HepG2 (cell line): ENCODE results near the gene SLC28A1. TPM values are rescaled to one million over a fixed set of nuclear protein-coding genes. Genes with fewer than 3 reads are reported as not detected.

Experiments
- CC2D1A ChIP-seq: sonication (generic); formaldehyde crosslinking; IDR thresholded peaks from 2 replicates; pipeline ENCODE4 v1.8.1; 2023; ENCODE audit warnings: mild to moderate bottlenecking, missing genetic modification reagents
- KDM6A ChIP-seq: IDR thresholded peaks from 2 replicates; pipeline ENCODE4 v1.6.1; 2016; ENCODE audit warnings: low read depth
- NR2F6 ChIP-seq, 2 experiments: IDR thresholded peaks; 2 replicates each; pipeline ENCODE4 v1.6.1; 2016; ENCODE audit warnings: antibody characterized with exemption in 1 of 2, mild to moderate bottlenecking in 1 of 2
- RXRB ChIP-seq: IDR thresholded peaks from 2 replicates; pipeline ENCODE4 v1.6.1; 2016; ENCODE audit warnings: borderline replicate concordance, missing genetic modification reagents, missing compliant biosample characterization
- TCF12 ChIP-seq, 2 experiments: fragments of 450-650 bp in 1 of 2; sonication (generic) in 1 of 2; formaldehyde crosslinking in 1 of 2; IDR thresholded peaks; 2 replicates each; pipeline versions ENCODE4 v1.6.1 to v1.8.0; 2017 to 2022; ENCODE audit warnings: antibody characterized with exemption in 1 of 2, mild to moderate bottlenecking in 1 of 2, missing genetic modification reagents in 1 of 2, moderate library complexity in 1 of 2
- ZFP91 ChIP-seq: sonication (generic); formaldehyde crosslinking; IDR thresholded peaks from 2 replicates; pipeline ENCODE4 v1.9.0; 2022; ENCODE audit warnings: missing genetic modification reagents, mild to moderate bottlenecking, borderline replicate concordance
- ZNF180 ChIP-seq: sonication (generic); formaldehyde crosslinking; IDR thresholded peaks from 2 replicates; pipeline ENCODE4 v1.4.0; 2020; ENCODE audit warnings: low read depth, missing genetic modification reagents, borderline replicate concordance
- ZNF263 ChIP-seq: sonication (generic); formaldehyde crosslinking; IDR thresholded peaks from 2 replicates; pipeline ENCODE4 v1.4.0; 2020; ENCODE audit warnings: missing genetic modification reagents
- ZNF281 ChIP-seq: sonication (generic); formaldehyde crosslinking; IDR thresholded peaks from 2 replicates; pipeline ENCODE4 v1.4.0; 2020; ENCODE audit warnings: missing genetic modification reagents, borderline replicate concordance
- ZNF331 ChIP-seq: sonication (generic); formaldehyde crosslinking; IDR thresholded peaks from 2 replicates; pipeline ENCODE4 v1.4.0; 2020; ENCODE audit warnings: missing genetic modification reagents
- ZNF383 ChIP-seq: sonication (generic); formaldehyde crosslinking; IDR thresholded peaks from 2 replicates; pipeline ENCODE4 v1.4.0; 2020; ENCODE audit warnings: missing genetic modification reagents, mild to moderate bottlenecking, borderline replicate concordance
- ZNF576 ChIP-seq: sonication (generic); formaldehyde crosslinking; IDR thresholded peaks from 2 replicates; pipeline ENCODE4 v1.4.0; 2020; ENCODE audit warnings: mild to moderate bottlenecking, missing genetic modification reagents
- ZNF652 ChIP-seq: IDR thresholded peaks from 2 replicates; pipeline ENCODE4 v1.6.1; 2016; ENCODE audit warnings: low read depth, borderline replicate concordance
- ZNF816 ChIP-seq: sonication (generic); formaldehyde crosslinking; IDR thresholded peaks from 2 replicates; pipeline ENCODE4 v1.8.0; 2022; ENCODE audit warnings: missing genetic modification reagents, mild to moderate bottlenecking, borderline replicate concordance
- polyA plus RNA-seq, 8 experiments: library from polyadenylated mRNA; depleted of rRNA in 3 of 8; stranded (reverse) in 7 of 8; unstranded in 1 of 8; fragments of >200 nt; fragmentation: Illumina TruSeq in 4 of 8; extraction: Trizol in 4 of 8; gene quantifications; 2 replicates each; pipeline versions ENCODE4 v1.2.1 to v1.2.3, GENCODE V29; 2011 to 2016; ENCODE audit warnings: low read depth in 4 of 8, missing spikeins in 1 of 8, mixed read lengths in 1 of 8; ENCODE audit not compliant: insufficient read depth in 1 of 8
- total RNA-seq, 5 experiments: library from RNA; depleted of rRNA; stranded (reverse); fragments of >200 nt; fragmentation: Illumina TruSeq; extraction: Trizol; gene quantifications; 2 replicates each; pipeline ENCODE4 v1.2.3, GENCODE V29; 2016; ENCODE audit warnings: low read depth in 1 of 5
- TF ChIP-seq, protein P1 (sequence below): sonication (generic); formaldehyde crosslinking; IDR thresholded peaks from 2 replicates; pipeline ENCODE4; 2020; ENCODE audit warnings: missing genetic modification reagents, mild to moderate bottlenecking, borderline replicate concordance
- TF ChIP-seq, protein P2 (sequence below): sonication (generic); formaldehyde crosslinking; IDR thresholded peaks from 2 replicates; pipeline ENCODE4 v1.5.0; 2020; ENCODE audit warnings: mild to moderate bottlenecking, low read depth, missing genetic modification reagents, borderline replicate concordance
- TF ChIP-seq, protein P3 (sequence below): sonication (generic); formaldehyde crosslinking; IDR thresholded peaks from 2 replicates; pipeline ENCODE4 v1.4.0; 2020; ENCODE audit warnings: missing genetic modification reagents

The SLC28A1 gene
- total and polyA plus RNA-seq, 2 of the 13 experiments (the other 11 are each of a cell fraction or from before 2014, with no cell fraction given): 0.31 to 5.8 TPM

- TF ChIP-seq ZNF180 (CRISPR knock-in tag) (no peak), KDM6A (CRISPR knock-in tag) (0 out of 2 replicates have a peak, but pooled peaks have one; percentile 20), ZNF576 (no peak), ZNF652 (no peak), CC2D1A (CRISPR knock-in tag) (no peak), ZFP91 (CRISPR knock-in tag) (peak; percentile 41; the same call in 1 of the 2 replicates), RXRB (CRISPR knock-in tag) (peak; percentile 34; the same call in 1 of the 2 replicates), ZNF281 (CRISPR knock-in tag) (no peak), ZNF816 (CRISPR knock-in tag) (peak; percentile 90; the same call in 1 of the 2 replicates), ZNF331 (peak; percentile 21; the same call in 1 of the 2 replicates), TCF12 (IDR thresholded peaks at IDR 0.05) (no peak), TCF12 (CRISPR knock-in tag; IDR thresholded peaks at IDR 0.05) (no peak), NR2F6 (IDR thresholded peaks at IDR 0.05) (peak; percentile 28; the same call in 1 of the 2 replicates), NR2F6 (CRISPR knock-in tag; IDR thresholded peaks at IDR 0.05) (peak; percentile 47), ZNF263 (CRISPR knock-in tag) (no peak), ZNF383 (peak; percentile 40; the same call in 1 of the 2 replicates)
- TF ChIP-seq, protein P1, sequence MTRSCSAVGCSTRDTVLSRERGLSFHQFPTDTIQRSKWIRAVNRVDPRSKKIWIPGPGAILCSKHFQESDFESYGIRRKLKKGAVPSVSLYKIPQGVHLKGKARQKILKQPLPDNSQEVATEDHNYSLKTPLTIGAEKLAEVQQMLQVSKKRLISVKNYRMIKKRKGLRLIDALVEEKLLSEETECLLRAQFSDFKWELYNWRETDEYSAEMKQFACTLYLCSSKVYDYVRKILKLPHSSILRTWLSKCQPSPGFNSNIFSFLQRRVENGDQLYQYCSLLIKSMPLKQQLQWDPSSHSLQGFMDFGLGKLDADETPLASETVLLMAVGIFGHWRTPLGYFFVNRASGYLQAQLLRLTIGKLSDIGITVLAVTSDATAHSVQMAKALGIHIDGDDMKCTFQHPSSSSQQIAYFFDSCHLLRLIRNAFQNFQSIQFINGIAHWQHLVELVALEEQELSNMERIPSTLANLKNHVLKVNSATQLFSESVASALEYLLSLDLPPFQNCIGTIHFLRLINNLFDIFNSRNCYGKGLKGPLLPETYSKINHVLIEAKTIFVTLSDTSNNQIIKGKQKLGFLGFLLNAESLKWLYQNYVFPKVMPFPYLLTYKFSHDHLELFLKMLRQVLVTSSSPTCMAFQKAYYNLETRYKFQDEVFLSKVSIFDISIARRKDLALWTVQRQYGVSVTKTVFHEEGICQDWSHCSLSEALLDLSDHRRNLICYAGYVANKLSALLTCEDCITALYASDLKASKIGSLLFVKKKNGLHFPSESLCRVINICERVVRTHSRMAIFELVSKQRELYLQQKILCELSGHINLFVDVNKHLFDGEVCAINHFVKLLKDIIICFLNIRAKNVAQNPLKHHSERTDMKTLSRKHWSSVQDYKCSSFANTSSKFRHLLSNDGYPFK (CRISPR knock-in tag): peak; percentile 51; the same call in 1 of the 2 replicates
- TF ChIP-seq, protein P2, sequence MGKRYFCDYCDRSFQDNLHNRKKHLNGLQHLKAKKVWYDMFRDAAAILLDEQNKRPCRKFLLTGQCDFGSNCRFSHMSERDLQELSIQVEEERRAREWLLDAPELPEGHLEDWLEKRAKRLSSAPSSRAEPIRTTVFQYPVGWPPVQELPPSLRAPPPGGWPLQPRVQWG: no peak
- TF ChIP-seq, protein P3, sequence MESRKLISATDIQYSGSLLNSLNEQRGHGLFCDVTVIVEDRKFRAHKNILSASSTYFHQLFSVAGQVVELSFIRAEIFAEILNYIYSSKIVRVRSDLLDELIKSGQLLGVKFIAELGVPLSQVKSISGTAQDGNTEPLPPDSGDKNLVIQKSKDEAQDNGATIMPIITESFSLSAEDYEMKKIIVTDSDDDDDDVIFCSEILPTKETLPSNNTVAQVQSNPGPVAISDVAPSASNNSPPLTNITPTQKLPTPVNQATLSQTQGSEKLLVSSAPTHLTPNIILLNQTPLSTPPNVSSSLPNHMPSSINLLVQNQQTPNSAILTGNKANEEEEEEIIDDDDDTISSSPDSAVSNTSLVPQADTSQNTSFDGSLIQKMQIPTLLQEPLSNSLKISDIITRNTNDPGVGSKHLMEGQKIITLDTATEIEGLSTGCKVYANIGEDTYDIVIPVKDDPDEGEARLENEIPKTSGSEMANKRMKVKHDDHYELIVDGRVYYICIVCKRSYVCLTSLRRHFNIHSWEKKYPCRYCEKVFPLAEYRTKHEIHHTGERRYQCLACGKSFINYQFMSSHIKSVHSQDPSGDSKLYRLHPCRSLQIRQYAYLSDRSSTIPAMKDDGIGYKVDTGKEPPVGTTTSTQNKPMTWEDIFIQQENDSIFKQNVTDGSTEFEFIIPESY (CRISPR knock-in tag): no peak; the same call in 1 of the 2 replicates
These were observed 1.9 kb downstream of the SLC28A1 start (continued) for GRCh38 chr15:84886211-84886983.
